ENCODE results near the gene SELENOW.
"Not testable (repeated sequence)": the region's sequence is repeated elsewhere in the genome, so short reads cannot be mapped to it uniquely, and the experiment has no call there.

SELENOW gene

DNA sequence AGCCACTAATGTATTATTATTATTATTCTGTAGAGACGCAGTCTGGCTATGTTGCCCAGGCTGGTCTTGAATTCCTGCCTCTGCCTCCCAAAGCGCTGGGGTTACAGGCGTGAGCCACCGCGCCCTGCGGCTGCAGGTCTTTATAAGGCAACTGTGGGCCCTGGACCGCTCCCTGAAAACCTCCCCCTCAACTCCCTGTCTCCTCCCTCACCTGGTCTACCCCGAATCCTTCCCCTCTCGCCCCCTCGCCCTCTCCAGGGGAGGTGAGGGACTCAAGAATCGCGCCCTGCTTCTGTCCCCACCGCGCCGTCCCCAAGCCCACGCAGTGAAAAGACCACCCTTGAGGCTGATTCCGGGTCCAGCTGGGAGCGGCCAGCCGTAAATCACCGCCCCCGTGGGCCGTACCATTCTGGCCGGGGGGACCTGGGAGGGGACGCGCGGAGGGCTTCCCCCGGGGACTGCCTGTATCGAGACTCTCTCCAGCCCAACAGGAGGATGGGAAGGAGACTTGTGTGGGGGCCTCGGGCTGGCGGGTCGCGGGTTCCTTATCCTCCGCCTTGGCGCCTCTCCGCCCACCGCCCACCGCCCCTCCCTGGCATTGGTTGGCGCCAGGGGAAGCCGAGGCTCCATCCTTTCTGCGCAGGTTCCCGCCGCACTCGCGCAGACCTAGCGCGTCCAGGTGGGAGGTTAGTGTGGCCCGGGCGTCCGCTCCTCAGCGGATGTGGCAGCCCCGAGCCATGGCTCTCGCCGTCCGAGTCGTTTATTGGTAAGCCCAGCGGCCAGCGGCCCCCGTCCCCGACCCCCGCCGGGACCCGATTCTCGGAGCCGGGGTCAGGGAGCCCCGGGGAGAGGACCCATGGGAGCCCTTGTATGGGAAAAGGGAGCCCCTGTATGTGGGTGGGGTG is at the start of gene SELENOW:
SELENOW (plus strand) TSS at position 655 of the 905 bp plus-strand sequence; CDS start at position 738, 83 bp downstream.
- DNase-seq: peak; percentile 78

DNA sequence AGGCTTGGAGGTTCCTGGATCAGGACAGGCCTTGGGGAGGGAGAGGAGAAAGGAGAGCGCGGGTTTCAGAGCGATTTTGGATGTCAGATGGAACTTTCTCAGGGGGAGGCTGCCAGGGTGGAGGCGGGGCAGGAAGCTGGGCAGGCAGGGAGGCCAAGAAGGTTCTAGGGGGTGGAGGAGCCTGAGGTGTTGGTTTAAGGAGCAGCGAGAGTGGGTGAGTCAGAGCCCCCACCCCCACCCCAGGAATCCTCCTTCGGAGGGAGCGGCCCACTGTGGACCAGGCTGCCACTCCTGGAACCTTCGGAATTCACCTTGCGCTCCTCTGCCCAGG is 49.1 kb upstream of the SELENOW start:
- DNase-seq: peak; percentile 59

DNA sequence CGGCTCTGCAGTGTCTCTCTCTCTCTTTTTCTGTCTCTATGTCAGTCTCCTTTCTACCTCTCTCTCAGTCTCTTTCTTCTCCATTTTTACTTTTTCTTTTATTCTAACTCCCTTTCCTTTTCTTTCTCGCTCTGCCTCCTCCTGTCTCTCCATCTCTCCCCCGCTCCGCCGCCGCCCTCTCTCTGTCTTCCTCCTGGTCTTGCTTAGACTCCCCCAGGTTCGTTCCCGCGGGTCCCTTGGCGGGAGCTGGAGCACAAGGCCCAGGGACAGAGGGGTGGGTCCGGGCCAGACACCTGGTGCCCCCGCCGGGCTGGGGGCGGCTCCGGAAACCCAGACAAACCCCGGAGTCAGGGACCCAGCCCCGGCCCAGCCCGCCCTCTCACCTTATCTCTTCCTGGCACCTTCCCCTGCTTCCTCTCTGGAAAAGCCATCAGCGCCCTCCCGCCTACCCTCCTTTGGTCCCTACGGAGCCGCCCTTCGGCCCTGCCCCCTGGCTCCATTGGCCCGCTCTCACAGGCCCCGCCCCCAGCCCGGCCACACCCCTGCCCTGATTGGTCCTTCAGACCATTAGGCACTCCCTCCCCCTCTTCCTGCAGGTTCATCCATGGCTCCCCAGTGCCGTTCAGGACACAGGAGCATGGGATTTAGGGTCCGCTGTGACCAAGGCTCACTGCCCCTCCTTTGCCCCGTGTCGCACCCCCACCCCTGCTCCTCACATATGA is 48.5 kb upstream of the SELENOW start:
- peak; percentile 96 for DNase-seq

DNA sequence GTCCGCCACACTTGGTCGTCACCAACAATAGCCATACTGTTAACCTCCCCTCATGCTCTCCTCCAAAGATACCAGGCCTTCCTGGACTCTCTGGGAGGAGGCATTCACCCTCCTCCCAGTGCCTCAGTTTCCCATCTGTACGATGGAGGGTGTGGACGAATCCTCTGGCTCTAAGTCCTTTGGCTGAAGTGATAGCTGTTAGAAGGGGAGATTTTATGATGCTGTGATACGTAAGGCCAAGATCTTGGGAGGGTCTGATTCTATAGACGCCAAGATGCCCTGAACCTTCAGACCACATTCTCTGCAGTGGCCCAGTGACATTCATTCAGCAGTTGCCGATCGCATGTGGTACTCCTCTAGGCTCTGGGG is 48.0 kb upstream of the SELENOW start:
- DNase-seq: no peak

DNA sequence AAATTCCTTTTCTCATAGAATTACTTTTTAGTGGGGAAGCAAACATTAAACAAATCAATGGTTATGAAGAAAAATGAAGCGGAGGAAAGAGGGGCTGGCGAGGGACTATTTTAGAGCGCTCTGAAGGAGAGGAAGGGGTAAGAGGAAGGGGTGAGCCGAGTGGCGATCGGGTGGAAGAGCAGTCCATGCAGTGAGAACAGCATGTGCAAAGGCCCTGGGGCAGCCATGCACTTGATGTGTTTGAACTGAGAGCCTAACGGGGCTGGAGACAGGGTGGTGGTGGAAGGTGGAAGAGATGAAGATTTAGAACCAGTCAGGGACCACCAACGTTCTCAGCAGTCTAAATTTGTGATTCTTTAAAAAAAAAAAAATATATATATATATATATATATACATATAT is 47.6 kb upstream of the SELENOW start:
- no peak for DNase-seq

DNA sequence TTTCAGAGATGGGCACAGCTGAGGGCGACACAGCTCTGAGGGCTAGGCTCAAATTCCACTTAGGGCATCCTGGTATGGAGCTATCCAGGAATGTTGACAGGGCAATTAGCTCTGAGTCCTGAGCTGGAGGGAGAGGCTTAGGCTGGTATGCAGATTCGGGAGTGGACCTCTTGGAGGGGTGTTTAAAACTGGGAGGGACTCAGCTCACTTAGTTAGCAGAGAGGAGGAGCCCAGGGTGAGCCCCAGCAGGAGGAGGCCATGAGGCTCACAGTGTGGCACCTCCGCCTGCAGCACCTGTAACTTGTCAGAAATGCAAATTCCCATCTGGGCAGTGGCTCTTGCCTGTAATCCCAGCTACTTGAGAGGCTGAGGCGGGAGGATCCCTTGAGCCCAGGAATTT is 43.4 kb upstream of the SELENOW start:
- no peak for DNase-seq

DNA sequence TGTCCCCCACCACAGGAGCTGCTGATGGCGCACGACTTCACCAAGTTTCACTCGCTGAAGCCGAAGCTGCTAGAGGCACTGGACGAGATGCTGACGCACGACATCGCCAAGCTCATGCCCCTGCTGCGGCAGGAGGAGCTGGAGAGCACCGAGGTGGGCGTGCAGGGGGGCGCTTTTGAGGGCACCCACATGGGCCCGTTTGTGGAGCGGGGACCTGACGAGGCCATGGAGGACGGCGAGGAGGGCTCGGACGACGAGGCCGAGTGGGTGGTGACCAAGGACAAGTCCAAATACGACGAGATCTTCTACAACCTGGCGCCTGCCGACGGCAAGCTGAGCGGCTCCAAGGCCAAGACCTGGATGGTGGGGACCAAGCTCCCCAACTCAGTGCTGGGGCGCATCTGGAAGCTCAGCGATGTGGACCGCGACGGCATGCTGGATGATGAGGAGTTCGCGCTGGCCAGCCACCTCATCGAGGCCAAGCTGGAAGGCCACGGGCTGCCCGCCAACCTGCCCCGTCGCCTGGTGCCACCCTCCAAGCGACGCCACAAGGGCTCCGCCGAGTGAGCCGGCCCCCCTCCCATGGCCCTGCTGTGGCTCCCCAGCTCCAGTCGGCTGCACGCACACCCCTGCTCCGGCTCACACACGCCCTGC is 37.5 kb upstream of the SELENOW start:
- DNase-seq: no peak

DNA sequence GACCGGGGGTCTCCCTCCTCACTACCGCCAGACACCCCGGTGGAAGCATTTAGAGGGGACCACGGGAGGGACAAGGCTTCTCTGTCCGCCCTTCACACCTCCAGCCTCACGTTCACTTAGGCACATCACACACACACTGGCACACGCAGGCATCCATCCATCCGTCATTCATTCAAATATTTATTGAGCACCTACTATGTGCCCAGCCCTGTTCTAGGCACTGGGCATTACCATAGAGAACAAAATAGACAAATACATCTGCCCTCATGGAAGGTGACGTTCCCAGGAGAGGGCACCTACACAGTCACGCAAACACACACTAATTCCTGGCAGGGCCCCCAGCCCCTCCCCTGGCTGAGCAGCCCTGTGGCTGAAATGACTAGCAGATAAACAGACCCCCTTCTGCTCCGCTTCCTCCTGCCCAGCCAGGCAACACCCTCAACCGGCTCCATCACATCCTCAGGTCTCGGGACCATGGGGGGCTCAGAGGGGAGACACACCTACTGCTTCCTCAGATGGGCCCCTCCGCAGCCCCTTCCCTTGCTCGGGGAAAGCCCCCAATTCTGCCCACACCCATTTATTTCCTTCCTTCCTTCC is 36.9 kb upstream of the SELENOW start:
- DNase-seq: no peak

DNA sequence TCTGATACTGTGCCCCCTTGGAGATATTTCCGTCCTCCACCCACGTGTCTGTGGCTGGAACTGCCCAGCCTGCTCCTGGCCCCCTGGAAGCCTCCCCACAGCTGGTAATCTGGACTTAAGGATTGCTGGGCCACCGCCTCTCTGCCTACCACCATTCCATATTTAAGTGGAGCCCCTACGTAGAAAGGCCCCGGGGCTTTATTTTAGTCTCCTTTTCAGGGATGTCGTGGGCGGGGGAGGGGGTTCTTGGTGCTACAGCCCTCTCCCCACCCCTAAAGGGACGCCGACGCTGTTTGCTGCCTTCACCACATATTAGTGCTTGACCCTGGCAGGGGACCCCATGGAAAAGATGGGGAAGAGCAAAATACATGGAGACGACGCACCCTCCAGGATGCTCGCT is 35.9 kb upstream of the SELENOW start:
- no peak for DNase-seq

DNA sequence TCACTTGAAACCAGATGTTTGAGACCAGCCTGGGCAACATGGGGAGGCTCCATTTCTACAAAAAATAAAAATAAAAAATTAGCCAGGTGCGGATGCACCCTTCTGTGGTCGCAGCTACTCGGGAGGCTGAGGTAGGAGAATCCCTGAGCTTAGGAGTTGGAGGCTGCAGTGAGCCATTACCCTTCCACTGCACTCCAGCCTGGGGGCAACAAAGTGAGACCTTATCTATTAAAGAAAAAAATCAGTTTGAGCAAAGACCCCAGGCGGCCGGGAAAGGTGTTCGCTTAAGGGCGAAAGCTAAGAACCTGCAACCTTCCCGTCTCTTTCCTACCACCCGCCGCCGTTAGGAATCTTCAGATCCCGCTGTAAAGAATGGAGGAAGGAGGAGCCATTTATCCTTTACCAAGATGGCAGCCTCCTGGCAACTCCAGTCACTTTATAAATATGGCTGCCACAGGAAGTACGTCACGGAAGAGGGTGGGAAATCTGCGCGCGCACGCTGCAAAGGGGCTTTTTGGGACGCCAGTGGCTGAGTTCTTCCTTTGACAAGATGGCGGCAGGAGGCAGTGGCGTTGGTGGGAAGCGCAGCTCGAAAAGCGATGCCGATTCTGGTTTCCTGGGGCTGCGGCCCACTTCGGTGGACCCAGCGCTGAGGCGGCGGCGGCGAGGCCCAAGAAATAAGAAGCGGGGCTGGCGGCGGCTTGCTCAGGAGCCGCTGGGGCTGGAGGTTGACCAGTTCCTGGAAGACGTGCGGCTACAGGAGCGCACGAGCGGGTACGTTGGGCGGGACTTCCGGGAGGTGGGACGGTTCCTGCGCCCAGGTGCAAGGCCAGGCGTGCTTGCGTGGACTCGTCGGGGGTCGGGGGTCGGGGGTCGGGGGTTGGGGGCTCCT is 33.2 kb upstream of the SELENOW start, which contains the start of gene NOP53:
NOP53 (plus strand) TSS at position 537 of the 892 bp plus-strand sequence; CDS start at position 551, 14 bp downstream.
- DNase-seq: peak; percentile 98

DNA sequence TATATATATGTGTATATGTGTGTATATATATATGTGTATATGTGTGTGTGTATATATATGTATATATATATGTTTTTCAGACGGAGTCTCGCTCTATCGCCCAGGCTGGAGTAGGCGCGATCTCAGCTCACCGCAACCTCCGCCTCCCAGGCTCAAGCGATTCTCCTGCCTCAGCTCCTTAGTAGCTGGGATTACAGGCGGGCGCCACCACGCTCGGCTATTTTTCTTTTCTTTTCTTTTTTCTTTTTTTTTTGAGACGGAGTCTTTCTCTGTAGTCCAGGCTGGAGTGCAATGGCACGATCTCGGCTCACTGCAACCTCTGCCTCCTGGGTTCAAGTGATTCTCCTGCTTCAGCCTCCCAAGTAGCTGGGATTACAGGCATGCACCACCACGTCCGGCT is 32.4 kb upstream of the SELENOW start:
- not testable (repeated sequence) for DNase-seq

DNA sequence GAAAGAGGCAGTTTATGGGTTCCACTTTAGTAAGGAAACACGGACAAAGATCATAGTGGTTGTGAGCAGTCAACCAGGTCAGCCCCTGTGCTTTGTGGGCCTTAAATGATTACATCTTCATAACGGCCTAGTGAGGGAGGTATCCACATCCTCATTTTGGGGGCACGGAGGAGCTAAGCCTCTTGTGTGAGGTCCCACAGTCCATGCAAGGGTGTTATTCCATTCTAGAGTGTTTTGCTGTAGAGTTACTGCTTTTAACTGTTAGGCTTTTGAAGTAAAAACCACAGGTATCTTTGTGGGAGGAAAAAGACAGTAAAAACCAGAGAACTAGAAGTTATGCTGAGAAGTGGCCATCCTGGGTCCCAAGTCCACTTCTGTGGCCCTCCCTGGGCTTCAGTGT is 29.2 kb upstream of the SELENOW start:
- no peak for DNase-seq

DNA sequence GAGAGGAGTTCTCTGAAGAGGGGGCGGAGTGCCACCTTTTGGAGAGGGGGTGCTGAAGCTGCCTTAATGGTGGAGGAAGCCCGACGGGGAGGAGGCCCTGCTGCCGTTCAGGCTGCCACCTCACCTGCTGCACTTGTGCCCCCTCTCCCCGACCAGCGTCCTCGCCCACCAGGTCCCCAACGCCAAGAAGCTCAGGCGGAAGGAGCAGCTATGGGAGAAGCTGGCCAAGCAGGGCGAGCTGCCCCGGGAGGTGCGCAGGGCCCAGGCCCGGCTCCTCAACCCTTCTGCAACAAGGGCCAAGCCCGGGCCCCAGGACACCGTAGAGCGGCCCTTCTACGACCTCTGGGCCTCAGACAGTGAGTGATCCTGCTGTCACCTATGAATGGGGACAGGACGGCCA is 27.8 kb upstream of the SELENOW start:
- DNase-seq: no peak

DNA sequence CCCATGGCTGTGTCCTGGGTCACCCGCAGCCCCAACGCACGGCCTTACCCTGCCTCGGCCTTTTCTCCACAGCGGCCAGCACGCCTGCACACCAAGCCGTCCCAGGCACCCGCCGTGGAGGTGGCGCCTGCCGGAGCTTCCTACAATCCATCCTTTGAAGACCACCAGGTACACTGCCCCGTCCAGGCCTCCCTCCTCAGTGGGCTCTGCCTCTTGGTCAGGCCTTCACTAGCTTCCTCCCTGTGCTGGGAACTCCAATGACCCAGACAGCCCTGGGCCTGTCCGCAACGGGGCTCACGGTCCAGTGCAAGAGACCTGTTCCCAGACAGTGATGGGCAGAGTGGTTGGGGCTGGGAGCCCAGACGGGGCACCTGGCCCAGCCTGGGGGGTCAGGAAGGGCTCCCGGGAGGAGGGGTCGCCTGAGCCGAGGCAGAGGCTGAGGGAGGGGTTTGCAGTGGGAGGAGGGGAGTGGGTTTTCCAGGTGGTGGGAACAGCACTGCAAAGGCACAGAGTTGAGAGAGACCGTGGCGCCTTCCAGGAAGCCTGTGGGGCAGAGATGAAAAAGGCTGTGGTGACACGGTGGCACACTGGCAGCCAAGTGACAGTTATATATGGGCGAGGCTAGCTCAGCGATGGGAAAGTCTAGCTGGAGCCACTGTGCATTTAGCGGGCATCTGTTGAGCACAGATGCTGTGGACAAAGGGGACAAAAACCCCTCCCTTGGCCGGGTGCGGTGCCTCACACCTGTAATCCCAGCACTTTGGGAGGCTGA is 25.9 kb upstream of the SELENOW start:
- no peak for DNase-seq

DNA sequence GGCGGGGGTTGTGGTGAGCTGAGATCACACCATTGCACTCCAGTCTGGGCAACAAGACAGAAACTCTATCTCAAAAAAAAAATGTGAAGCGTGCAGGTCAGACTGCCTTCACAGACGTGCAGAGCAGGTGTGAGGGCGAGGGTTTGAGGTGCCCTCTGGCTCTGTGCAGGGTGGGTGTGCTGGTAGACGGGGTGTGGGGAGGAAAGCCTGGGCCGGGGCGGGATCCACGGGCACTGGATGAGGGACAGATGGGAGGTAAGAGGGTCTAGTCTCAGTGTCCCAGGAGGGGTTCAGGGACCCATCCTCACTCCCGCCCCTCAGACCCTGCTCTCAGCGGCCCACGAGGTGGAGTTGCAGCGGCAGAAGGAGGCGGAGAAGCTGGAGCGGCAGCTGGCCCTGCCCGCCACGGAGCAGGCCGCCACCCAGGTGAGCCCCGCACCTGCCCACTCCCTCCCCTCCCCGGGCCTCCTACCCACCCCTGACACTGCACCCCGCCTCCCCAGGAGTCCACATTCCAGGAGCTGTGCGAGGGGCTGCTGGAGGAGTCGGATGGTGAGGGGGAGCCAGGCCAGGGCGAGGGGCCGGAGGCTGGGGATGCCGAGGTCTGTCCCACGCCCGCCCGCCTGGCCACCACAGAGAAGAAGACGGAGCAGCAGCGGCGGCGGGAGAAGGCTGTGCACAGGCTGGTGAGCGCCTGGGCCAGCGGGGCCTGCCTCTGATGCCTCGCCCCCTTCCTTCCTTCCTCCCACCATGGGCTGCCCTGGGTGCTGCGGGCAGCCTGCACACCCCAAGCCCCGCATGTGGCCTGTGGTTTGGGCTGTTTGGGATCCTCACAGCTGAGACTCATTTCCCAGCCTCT is 24.1 kb upstream of the SELENOW start:
- no peak for DNase-seq

DNA sequence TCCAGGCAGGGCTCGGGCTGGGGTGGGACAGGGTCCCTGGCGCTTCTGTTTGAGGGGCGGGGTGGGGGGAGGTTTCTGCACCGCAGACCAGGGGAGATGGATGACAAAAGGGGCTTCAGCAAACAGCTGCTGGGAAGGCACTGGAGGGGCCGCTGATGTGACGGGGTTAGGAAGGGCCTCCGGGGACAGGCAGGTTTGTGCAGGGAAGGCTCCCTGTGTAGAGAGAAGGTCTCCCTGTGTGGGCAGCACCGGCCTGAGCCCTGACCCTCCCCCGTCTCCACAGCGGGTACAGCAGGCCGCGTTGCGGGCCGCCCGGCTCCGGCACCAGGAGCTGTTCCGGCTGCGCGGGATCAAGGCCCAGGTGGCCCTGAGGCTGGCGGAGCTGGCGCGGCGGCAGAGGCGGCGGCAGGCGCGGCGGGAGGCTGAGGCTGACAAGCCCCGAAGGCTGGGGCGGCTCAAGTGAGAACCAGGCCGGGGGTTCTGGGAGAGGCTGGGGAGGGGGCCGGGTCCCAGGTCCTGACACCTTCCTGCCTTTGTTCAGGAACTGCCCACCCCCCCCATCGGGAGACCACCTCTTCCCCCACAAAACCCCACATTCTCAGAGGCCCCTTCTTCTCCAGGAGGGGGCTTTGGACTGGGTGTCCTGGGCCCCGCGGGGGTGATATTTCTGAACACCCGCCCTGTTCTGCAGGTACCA is 23.3 kb upstream of the SELENOW start:
- no peak for DNase-seq

DNA sequence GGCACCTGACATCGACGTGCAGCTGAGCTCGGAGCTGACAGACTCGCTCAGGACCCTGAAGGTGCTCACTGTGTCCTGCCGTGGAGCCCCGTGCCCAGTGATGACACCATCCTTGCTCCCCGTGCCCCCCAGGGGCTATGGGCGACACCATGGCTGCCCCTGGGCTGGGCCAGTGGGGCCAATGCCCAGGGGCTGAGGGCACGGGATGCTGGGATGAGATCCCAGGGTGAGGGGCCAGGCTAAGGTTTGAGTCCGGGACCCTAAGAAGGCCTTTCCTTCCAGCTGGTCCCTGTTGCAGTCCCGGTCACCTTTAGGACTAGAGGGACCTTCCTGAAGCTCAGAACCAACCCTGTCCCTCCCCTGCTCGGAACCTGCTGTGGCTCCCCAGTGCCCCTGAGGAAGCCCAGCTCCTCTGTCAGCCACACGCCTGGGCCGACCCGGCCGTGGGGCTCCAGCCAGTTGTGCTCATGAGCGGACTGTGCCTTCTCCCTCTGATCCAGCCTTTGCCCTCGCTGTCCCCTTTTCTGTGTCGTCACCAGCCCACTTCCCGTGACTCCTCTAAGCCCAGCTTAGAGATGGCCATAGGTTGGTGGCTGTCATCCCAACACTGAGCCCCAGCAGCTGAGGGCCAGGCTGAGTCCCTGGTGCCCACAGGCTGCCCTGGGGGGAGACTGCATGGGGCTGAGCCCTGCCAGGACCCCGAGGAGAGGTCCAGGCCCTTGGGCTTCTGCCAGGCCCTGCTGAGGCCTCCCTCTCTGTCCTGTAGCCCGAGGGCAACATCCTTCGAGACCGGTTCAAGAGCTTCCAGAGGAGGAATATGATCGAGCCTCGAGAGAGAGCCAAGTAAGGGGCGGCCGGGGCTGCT is 22.5 kb upstream of the SELENOW start:
- no peak for DNase-seq

DNA sequence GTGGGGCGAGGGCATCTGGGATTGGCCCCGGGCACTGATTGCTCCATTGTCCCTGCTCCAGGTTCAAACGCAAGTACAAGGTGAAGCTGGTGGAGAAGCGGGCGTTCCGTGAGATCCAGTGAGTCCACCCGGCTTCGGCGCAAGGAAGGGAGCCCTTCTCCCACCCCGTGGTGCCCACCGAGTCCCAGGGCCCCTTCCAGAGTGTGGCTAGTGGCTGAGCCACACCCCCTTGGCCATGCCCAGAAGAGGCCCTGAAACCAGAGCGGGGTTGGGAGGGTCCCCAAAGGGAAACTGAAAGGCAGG is 21.9 kb upstream of the SELENOW start:
- DNase-seq: no peak
